ENCODE measurements around the gene CSF3R. TPM values are rescaled to one million over a fixed set of nuclear protein-coding genes. Genes with fewer than 3 reads are reported as not detected.

The CSF3R gene
- total and polyA plus RNA-seq, 2 of the 4 experiments (the other 2 are of a cell fraction), result not detected

GRCh38 chr1:36512842-36513241, 30.1 kb upstream of the CSF3R start:
- H4K91ac ChIP-seq (ENCODE audit: insufficient read depth, low read depth, low read length), result no peak overlapping the region
- no peak overlapping the region for H3K4ac ChIP-seq (ENCODE audit: low read depth, low read length)
- H3K14ac ChIP-seq (replicated peaks; ENCODE audit: low read depth, low read length), result no peak overlapping the region
- no peak overlapping the region for H2BK120ac ChIP-seq (ENCODE audit: low read depth, low read length)
- POLR2A ChIA-PET (ENCODE audit: unreplicated experiment), result no interaction called here
- H3K9me1 ChIP-seq (ENCODE audit: insufficient read depth, low read length), result no peaks in the 10 kb centered on the region
- ATAC-seq (ENCODE audit: low read depth), result no peak
- H3K23ac ChIP-seq (ENCODE audit: low read depth, low read length), result no peak overlapping the region
- H3K27ac ChIP-seq (ENCODE audit: insufficient read depth, low read length), result no peak overlapping the region
- no peaks in the 10 kb centered on the region for H3K9me3 ChIP-seq (ENCODE audit: control insufficient read depth, insufficient read depth, low read length)
- no peak overlapping the region for H4K8ac ChIP-seq (ENCODE audit: low read depth in 2 of 2, low read length in 2 of 2)
- H4K5ac ChIP-seq (ENCODE audit: low read depth, low read length), result no peak overlapping the region
- intact Hi-C loops (cut with micrococcal nuclease) (no loop called here), dilution Hi-C loops (cut with HindIII; ENCODE audit: low sequenced_read_pairs, unreplicated experiment) (no loop called here), in situ Hi-C loops (cut with MboI; ENCODE audit: low sequenced_read_pairs) (no loop called here)
- no peaks in the 10 kb centered on the region for H3K4me1 ChIP-seq (ENCODE audit: control insufficient read depth, insufficient read depth, low read length)
- no peak overlapping the region for H3K18ac ChIP-seq (ENCODE audit: low read depth, low read length)
- no peak overlapping the region for H3K56ac ChIP-seq (ENCODE audit: extremely low read depth, insufficient read depth, low read length)
- H3K27me3 ChIP-seq (ENCODE audit: control insufficient read depth, insufficient read depth, low read length), result peaks cover 2% of the 10 kb centered on the region; the same call in 1 of the 2 replicates
- no peak overlapping the region for H2AK5ac ChIP-seq (ENCODE audit: low read depth, low read length)
- BruUV-seq (replicated peaks), result no TSS peak
- no peak overlapping the region for H2AFZ ChIP-seq (replicated peaks; ENCODE audit: low read length, poor library complexity)
- no peak for DNase-seq
- H2BK15ac ChIP-seq (ENCODE audit: low read depth, low read length), result no peak overlapping the region
- no peak overlapping the region for H3K9ac ChIP-seq (ENCODE audit: low read depth, low read length)
- H4K20me1 ChIP-seq (ENCODE audit: insufficient read depth, low read length), result no peaks in the 10 kb centered on the region
- whole genome bisulfite sequencing, 2 experiments (ENCODE audit: extremely low coverage in 2 of 2, insufficient read length in 1 of 2), result no CpG with 5 or more reads among the region's 1 CpG
- no peak overlapping the region for H3K4me2 ChIP-seq (ENCODE audit: low read depth, low read length)
- H3K79me1 ChIP-seq (ENCODE audit: low read depth in 1 of 2, low read length in 2 of 2), result no peaks in the 10 kb centered on the region
- H3K4me3 ChIP-seq (ENCODE audit: insufficient read depth, low read depth, low read length), result no peak overlapping the region
- H3K36me3 ChIP-seq (ENCODE audit: control insufficient read depth, insufficient read depth, low read length), result no peaks in the 10 kb centered on the region
- CTCF ChIA-PET, result no interaction called here
- no peak overlapping the region for H2BK5ac ChIP-seq (ENCODE audit: low read depth, low read length, poor library complexity, severe bottlenecking)
- TF ChIP-seq MAZ (IDR thresholded peaks at IDR 0.05; ENCODE audit: borderline replicate concordance, low read depth, low read length), result no peak
- TF ChIP-seq, protein P1, sequence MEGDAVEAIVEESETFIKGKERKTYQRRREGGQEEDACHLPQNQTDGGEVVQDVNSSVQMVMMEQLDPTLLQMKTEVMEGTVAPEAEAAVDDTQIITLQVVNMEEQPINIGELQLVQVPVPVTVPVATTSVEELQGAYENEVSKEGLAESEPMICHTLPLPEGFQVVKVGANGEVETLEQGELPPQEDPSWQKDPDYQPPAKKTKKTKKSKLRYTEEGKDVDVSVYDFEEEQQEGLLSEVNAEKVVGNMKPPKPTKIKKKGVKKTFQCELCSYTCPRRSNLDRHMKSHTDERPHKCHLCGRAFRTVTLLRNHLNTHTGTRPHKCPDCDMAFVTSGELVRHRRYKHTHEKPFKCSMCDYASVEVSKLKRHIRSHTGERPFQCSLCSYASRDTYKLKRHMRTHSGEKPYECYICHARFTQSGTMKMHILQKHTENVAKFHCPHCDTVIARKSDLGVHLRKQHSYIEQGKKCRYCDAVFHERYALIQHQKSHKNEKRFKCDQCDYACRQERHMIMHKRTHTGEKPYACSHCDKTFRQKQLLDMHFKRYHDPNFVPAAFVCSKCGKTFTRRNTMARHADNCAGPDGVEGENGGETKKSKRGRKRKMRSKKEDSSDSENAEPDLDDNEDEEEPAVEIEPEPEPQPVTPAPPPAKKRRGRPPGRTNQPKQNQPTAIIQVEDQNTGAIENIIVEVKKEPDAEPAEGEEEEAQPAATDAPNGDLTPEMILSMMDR (conservative IDR thresholded peaks at IDR 0.05; ENCODE audit: low read depth, low read length), result no peak
- no peak for TF ChIP-seq MAFK (IDR thresholded peaks at IDR 0.05; ENCODE audit: low read depth, low read length)
- TF ChIP-seq CHD1 (IDR thresholded peaks at IDR 0.05; ENCODE audit: low read depth, low read length), result no peak
- TF ChIP-seq CEBPB (IDR thresholded peaks at IDR 0.05; ENCODE audit: low read depth, low read length), result no peak
- TF ChIP-seq RAD21 (IDR thresholded peaks at IDR 0.05; ENCODE audit: low read length), result no peak
- TF ChIP-seq RFX5 (IDR thresholded peaks at IDR 0.05; ENCODE audit: low read depth, low read length), result no peak
- no peak for TF ChIP-seq NFE2L2 (IDR thresholded peaks at IDR 0.05; ENCODE audit: low read depth, low read length)
- no peak for TF ChIP-seq POLR2A (IDR thresholded peaks at IDR 0.05; ENCODE audit: low read depth, low read length)
- no peak for TF ChIP-seq RCOR1 (IDR thresholded peaks at IDR 0.05; ENCODE audit: insufficient replicate concordance, low read length)
- no peak for TF ChIP-seq ELK1 (IDR thresholded peaks at IDR 0.05; ENCODE audit: borderline replicate concordance, low read depth, low read length)
- TF ChIP-seq, protein P2, sequence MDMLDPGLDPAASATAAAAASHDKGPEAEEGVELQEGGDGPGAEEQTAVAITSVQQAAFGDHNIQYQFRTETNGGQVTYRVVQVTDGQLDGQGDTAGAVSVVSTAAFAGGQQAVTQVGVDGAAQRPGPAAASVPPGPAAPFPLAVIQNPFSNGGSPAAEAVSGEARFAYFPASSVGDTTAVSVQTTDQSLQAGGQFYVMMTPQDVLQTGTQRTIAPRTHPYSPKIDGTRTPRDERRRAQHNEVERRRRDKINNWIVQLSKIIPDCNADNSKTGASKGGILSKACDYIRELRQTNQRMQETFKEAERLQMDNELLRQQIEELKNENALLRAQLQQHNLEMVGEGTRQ (IDR thresholded peaks at IDR 0.05; ENCODE audit: low read depth, low read length), result no peak
- no peak for TF ChIP-seq SMC3 (IDR thresholded peaks at IDR 0.05; ENCODE audit: low read depth, low read length)
- TF ChIP-seq FOS (IDR thresholded peaks at IDR 0.05; ENCODE audit: low read depth, low read length), result no peak
- TF ChIP-seq BHLHE40 (IDR thresholded peaks at IDR 0.05; ENCODE audit: low read depth, low read length), result no peak
- TF ChIP-seq MXI1 (IDR thresholded peaks at IDR 0.05; ENCODE audit: borderline replicate concordance, low read depth, low read length), result no peak
- no peak overlapping the region for H2BK20ac ChIP-seq (ENCODE audit: low read depth, low read length)
- no peak overlapping the region for H2AK9ac ChIP-seq (replicated peaks; ENCODE audit: low read depth, low read length, poor library complexity)

All from IMR-90 (cell line).